Posterior vena cava (tissue), 2 donors: Measurements from ENCODE around the gene VCX2. TPM values are rescaled to one million over a fixed set of nuclear protein-coding genes. Genes with fewer than 3 reads are reported as not detected.
"Not testable (repeated sequence)": the region's sequence is repeated elsewhere in the genome, so short reads cannot be mapped to it uniquely, and the experiment has no call there.

Source experiments
- DNase-seq: peaks from one replicate; pipeline ENCODE4 v3.0.0-alpha.2; 2020; ENCODE audit warnings: low spot score
- intact Hi-C, 2 donors: fragments of 100-400 bp; cut with DNase I; formaldehyde crosslinking; loops; one replicate each; pipeline versions ENCODE4 v1.14.1 to v1.14.2; 2022 to 2023
- microRNA-seq, 2 donors: library from miRNA; unstranded; fragments of <30 nt; microRNA quantifications; one replicate each; pipeline ENCODE4 v1.2.0, GENCODE V29; 2020 to 2021; ENCODE audit warnings: borderline microRNAs expressed in 2 of 2
- total RNA-seq, 2 donors: library from RNA; stranded (reverse); fragmentation: NEBNext Ultra II Directional; extraction: Animal tissue kit (Norgen Biotek cat#: 25700); gene quantifications; one replicate each; pipeline ENCODE4 v1.2.1, GENCODE V29; 2021
- donor health status: DM: yes; HTN: yes; CAD: no.
- donor health status: DM: yes; HTN: yes; CAD: no.

The VCX2 gene
- total RNA-seq, 2 donors from 2014 or later, result not detected

- intact Hi-C loops, result no loop called here
- DNase-seq, result no peak
Observed at GRCh38 chrX:8126092-8126491, 45.0 kb downstream of the VCX2 start.

GRCh38 chrX:8125566-8125965 lies 45.5 kb downstream of the VCX2 start:
- DNase-seq, result no peak
- intact Hi-C loops, result no loop called here

- DNase-seq, result no peak
- intact Hi-C loops, result loop anchor here in 1 of 2 donors (2.0 kb wide), 1 partner anchor 42 kb away; no protein-coding TSS in a partner anchor
Observed at GRCh38 chrX:8122538-8122937, 48.5 kb downstream of the VCX2 start.

- intact Hi-C loops, DNase-seq: not testable (repeated sequence)
Observed at GRCh38 chrX:8121391-8121790, 49.7 kb downstream of the VCX2 start.

Small RNAs within 50 kb of the gene (microRNA-seq; reads per million reads assigned to microRNA genes)
- gene MIR651, result 3.4 to 4.2 reads per million in 2 donors

Other genes starting within 250 kb of the VCX2 start
- gene PNPLA4, start 243.9 kb downstream of the VCX2 start, total RNA-seq, result 10 to 100 TPM; 10.3 to 12.4 TPM